Calu3 (cell line): ENCODE measurements around the gene GLIPR1. TPM values are rescaled to one million over a fixed set of nuclear protein-coding genes. Genes with fewer than 3 reads are reported as not detected.
"Not testable (repeated sequence)": the region's sequence is repeated elsewhere in the genome, so short reads cannot be mapped to it uniquely, and the experiment has no call there.

Source experiments
- BruUV-seq: library from RNA; stranded (reverse); fragments of 400-500 nt; replicated peaks from 2 replicates; lab custom pipeline; 2021; lab: Mats Ljungman, UMichigan
- CTCF ChIA-PET: fragments of 300-600 bp; sonication (Branson Sonifier 250); formaldehyde crosslinking; loops from one replicate; lab custom pipeline; 2022; ENCODE audit warnings: antibody characterized with exemption; lab: Charles Lee
- DNase-seq: peaks from one replicate; pipeline ENCODE4 v3.0.0; 2022
- H3K27ac Mint-ChIP-seq: one replicate; pipeline ENCODE4 v1.8.0; 2022; ENCODE audit warnings: mixed read lengths; ENCODE audit not compliant: unreplicated experiment
- H3K27me3 Mint-ChIP-seq: one replicate; pipeline ENCODE4 v1.8.0; 2022; ENCODE audit warnings: mixed read lengths; ENCODE audit not compliant: unreplicated experiment
- H3K36me3 Mint-ChIP-seq: one replicate; pipeline ENCODE4 v1.8.0; 2022; ENCODE audit warnings: mild to moderate bottlenecking, moderate library complexity, mixed read lengths; ENCODE audit not compliant: insufficient read depth, unreplicated experiment
- H3K4me1 Mint-ChIP-seq: one replicate; pipeline ENCODE4 v1.8.0; 2022; ENCODE audit warnings: mild to moderate bottlenecking, low read depth, mixed read lengths; ENCODE audit not compliant: unreplicated experiment
- H3K4me3 Mint-ChIP-seq: one replicate; pipeline ENCODE4 v1.8.0; 2022; ENCODE audit warnings: mild to moderate bottlenecking, low read depth, moderate library complexity, mixed read lengths; ENCODE audit not compliant: unreplicated experiment
- H3K9me3 Mint-ChIP-seq: one replicate; pipeline ENCODE4 v1.8.0; 2022; ENCODE audit warnings: low read depth, mixed read lengths; ENCODE audit not compliant: unreplicated experiment
- CTCF ChIP-seq: fragments of 200-600 bp; IDR thresholded peaks from one replicate; pipeline ENCODE4 v1.8.0; 2022; ENCODE audit warnings: antibody characterized with exemption; ENCODE audit not compliant: unreplicated experiment
- intact Hi-C: fragments of 100-400 bp; cut with micrococcal nuclease; formaldehyde crosslinking; loops from one replicate; pipeline ENCODE4 v1.10.0; 2022; ENCODE audit not compliant: unreplicated experiment
- total RNA-seq: library from RNA; stranded (reverse); gene quantifications from 2 replicates; pipeline ENCODE4 v1.2.3, GENCODE V29; 2022

GLIPR1 gene
- total RNA-seq, 1 experiment from 2014 or later: 38.5 TPM

DNA sequence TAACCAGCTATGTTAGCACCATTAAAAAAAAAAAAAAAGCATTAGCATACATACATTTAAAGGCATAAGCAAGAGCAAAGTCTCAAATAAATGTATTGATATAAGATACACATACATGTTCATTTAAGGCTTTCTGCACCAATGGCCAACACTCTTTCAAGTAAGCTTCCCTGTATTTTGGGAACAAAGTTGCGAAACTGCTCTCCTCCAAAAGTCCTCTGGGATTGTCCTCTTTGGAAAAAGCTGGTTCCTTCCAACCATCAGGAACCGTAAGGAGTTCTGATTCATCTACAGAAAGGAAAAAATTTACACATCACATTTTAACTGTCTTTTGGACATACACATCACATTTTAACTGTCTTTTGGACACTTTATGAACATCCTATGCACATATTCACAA, 27.6 kb downstream of the GLIPR1 start:
- DNase-seq: no peak
- intact Hi-C loops: no loop called here
- no peak for TF ChIP-seq CTCF
- CTCF ChIA-PET: interaction anchor here (0.7 to 1.2 kb wide), 2 partner anchors 117 to 962 kb away, joined by 3 read pairs; partner anchors contain the start of gene GLIPR1L2
- peaks cover 10% of the 10 kb centered on the region for H3K4me1 Mint-ChIP-seq
- H3K36me3 Mint-ChIP-seq: peaks cover 38% of the 10 kb centered on the region
- H3K4me3 Mint-ChIP-seq: no peak overlapping the region
- BruUV-seq: no TSS peak
- no peaks in the 10 kb centered on the region for H3K9me3 Mint-ChIP-seq
- H3K27ac Mint-ChIP-seq: no peak overlapping the region
- H3K27me3 Mint-ChIP-seq: no peaks in the 10 kb centered on the region

DNA sequence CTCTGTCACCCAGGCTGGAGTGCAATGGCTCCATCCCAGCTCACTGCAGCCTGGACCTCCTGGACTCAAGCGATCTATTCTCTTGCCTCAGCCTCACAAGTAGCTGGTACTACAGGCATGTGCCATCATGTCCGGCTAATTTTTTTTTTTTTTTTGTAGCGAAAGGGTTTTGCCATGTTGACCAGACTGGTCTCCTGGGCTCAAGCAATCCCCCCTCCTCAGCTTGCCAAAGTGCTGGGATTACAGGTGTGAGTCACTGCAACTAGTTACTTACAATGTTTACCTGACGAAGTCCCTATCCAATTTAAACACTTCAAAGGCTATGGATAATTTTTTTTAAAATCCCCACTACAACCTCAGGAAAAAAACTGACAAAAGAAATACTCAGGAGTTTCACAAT, 29.1 kb downstream of the GLIPR1 start:
- H3K27ac Mint-ChIP-seq: no peak overlapping the region
- TF ChIP-seq CTCF: no peak
- CTCF ChIA-PET: interaction anchor here (0.7 kb wide), 2 partner anchors 47 to 1297 kb away, joined by 5 to 6 read pairs; no protein-coding TSS in a partner anchor
- H3K9me3 Mint-ChIP-seq: no peaks in the 10 kb centered on the region
- H3K36me3 Mint-ChIP-seq: peaks cover 34% of the 10 kb centered on the region
- peaks cover 10% of the 10 kb centered on the region for H3K4me1 Mint-ChIP-seq
- BruUV-seq: no TSS peak
- intact Hi-C loops: no loop called here
- H3K4me3 Mint-ChIP-seq: peak overlapping the region; percentile 94
- no peaks in the 10 kb centered on the region for H3K27me3 Mint-ChIP-seq
- no peak for DNase-seq

DNA sequence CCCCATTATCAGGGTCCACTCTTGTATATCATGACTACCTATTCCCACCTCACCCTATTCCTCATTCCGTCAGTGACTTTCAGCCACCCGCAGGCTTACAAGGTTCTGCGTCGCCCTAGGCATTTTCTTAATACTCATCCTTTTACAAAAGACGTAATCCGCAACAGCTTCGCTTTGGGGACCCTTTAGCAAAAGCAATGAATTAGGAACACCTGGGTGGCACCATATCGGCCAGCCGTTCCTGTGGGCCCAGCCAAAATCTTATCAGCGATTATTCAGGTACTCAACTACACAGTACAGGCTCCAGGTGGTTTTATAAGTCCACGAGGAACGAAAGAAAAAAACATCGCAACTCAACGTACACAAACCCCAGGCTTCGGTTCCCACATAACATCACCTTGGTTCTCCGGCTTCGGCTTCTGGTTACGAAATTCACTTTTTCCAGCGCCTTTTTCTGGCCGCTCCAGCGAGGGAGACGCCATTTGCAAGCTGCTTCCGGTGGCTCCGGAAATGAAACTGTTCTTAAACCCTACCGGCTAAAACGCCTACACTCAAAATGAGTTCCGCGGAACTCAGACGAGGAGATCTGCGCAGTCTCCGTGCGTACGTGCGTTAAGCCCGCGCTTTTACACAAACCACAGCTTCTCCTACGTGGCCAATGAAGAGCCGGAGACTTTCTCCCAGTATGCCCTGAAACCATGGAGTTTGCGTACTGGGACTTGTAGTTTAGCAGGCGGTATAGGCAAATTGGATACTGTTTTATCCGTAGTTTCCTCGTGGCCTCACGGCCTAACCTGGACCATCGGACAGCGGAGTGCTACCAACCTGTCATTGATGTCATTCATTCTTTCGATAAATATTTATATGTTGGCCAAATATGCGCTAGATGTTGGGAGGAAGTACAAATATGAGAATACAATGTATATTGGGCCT, 30.8 kb downstream of the GLIPR1 start, which contains the start of gene KRR1:
Gene KRR1 (minus strand): TSS at position 494 of the 933 bp plus-strand sequence. CDS start 12 bp downstream, at position 482.
- CTCF ChIA-PET: interaction anchor here (0.6 to 1.5 kb wide), 6 partner anchors 12 to 520 kb away, joined by 3 to 8 read pairs (median 4); partner anchors contain the start of genes GLIPR1L2 and PHLDA1
- Mint-ChIP-seq H3K36me3 (peaks cover 25% of the 10 kb centered on the region), H3K4me1 (peaks cover 10% of the 10 kb centered on the region), H3K9me3 (no peaks in the 10 kb centered on the region), H3K27ac (peak within 1 kb of the TSS; percentile 96), H3K4me3 (peak within 1 kb of the TSS; percentile 94), H3K27me3 (no peaks in the 10 kb centered on the region)
- DNase-seq: peak; percentile 90
- intact Hi-C loops: no loop called here
- TF ChIP-seq CTCF: no peak
- BruUV-seq: no TSS peak

DNA sequence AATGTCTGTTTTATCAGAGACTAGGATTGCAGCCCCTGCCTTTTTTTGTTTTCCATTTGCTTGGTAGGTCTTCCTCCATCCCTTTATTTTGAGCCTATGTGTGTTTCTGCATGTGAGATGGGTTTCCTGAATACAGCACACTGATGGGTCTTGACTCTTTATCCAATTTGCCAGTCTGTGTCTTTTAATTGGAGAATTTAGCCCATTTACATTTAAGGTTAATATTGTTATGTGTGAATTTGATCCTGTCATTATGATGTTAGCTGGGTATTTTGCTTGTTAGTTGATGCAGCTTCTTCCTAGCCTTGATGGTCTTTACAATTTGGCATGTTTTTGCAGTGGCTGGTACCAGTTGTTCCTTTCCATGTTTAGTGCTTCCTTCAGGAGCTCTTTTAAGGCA, 40.7 kb downstream of the GLIPR1 start:
- intact Hi-C loops: loop anchor here (10.0 kb wide), 2 partner anchors 434 to 934 kb away; no protein-coding TSS in a partner anchor
- H3K9me3 Mint-ChIP-seq, H3K27ac Mint-ChIP-seq, CTCF ChIA-PET, H3K27me3 Mint-ChIP-seq, H3K4me3 Mint-ChIP-seq, DNase-seq, H3K36me3 Mint-ChIP-seq, BruUV-seq, H3K4me1 Mint-ChIP-seq: not testable (repeated sequence)

DNA sequence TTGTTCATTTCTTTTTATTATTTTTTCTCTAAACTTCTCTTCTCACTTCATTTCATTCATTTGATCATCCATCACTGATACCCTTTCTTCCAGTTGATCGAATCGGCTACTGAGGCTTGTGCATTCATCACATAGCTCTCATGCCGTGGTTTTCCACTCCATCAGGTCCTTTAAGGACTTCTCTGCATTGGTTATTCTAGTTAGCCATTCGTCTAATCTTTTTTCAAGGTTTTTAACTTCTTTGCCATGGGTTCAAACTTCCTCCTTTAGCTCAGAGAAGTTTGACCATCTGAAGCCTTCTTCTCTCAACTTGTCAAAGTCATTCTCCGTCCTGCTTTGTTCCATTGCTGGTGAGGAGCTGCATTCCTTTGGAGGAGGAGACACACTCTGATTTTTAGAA, 41.6 kb downstream of the GLIPR1 start:
- BruUV-seq, CTCF ChIA-PET, H3K4me3 Mint-ChIP-seq, H3K27ac Mint-ChIP-seq, DNase-seq, H3K36me3 Mint-ChIP-seq, H3K27me3 Mint-ChIP-seq, H3K9me3 Mint-ChIP-seq: not testable (repeated sequence)
- H3K4me1 Mint-ChIP-seq: peaks cover 15% of the 10 kb centered on the region
- intact Hi-C loops: loop anchor here (10.0 kb wide), 2 partner anchors 433 to 933 kb away; no protein-coding TSS in a partner anchor
